GM21515 (cell line): ENCODE results near the gene TMEM135.
"Not testable (repeated sequence)": the region's sequence is repeated elsewhere in the genome, so short reads cannot be mapped to it uniquely, and the experiment has no call there.

Source experiments
- ATAC-seq: cut with Tn5 transposase; IDR thresholded peaks from one replicate; pipeline ENCODE4 v1.9.1; 2021; ENCODE audit not compliant: unreplicated experiment

The TMEM135 gene

GRCh38 chr11:87037450-87038234 lies at the start of gene TMEM135:
TSS of gene TMEM135 (plus strand) at chr11:87037934. CDS start at chr11:87038046, 112 bp downstream.
- peak; percentile 99 for ATAC-seq

DNA sequence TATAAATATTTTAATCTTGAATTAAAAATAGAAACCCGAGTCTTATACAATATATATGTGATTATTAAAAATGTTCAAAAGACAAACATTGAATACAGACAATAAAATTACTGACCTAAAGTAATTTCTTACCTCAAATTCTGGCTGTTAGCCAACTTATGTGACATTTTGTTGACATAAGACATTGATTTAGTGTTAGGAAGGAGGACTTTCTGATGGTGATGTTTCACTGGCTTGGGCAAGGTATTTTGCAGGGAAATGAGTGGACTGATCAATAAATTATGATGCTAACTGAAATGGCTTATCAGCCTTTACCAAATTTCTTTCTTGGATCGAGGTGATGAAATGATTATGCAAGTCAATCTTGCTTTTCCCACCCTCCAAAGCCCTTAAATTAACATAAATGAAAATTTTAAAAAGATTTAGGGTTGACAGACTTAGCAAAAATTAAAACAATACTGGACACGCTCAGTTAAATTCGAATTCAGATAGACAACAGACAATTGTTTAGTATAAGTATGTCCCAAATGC lies 49.3 kb upstream of the TMEM135 start:
- no peak for ATAC-seq

- ATAC-seq: no peak
Observed at GRCh38 chr11:86990031-86990430, 47.7 kb upstream of the TMEM135 start.

GRCh38 chr11:86990515-86990914 lies 47.2 kb upstream of the TMEM135 start:
- ATAC-seq: no peak

DNA sequence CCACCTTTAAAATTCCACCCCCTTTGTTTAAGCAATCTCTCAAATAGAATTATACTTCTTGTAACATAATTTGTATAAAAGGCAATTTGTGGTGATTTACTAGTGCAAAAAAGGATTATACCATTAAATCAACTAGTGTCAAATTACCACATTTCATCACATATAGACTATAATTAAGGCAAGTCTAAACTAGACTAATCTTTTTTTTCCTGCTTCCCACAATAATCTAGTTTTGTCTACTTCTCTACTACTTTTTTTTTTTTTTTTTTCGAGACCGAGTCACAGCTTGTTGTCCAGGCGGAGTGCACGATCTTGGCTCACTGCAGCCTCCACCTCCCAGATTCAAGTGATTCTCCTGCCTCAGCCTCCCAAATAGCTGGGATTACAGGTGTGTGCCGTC lies 46.4 kb upstream of the TMEM135 start:
- ATAC-seq: no peak

DNA sequence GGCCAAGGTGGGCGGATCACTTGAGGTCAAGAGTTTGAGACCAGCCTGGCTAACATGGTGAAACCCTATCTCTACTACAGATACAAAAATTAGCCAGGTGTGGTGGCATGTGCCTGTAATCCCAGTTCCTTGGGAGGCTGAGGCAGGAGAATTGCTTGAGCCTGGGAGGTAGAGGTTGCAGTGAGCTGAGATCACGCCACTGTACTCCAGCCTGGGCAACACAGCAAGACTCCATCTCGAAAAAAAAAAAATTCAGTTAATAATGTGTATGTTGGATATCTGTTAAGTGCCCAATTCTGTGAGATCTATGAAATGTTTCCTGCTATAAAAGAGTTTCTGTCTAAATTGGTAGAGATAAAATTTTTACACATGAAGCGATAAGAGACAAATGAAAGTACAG lies 45.4 kb upstream of the TMEM135 start:
- ATAC-seq: not testable (repeated sequence)

GRCh38 chr11:86993031-86993430 lies 44.7 kb upstream of the TMEM135 start:
- ATAC-seq: no peak

- no peak for ATAC-seq
Observed at GRCh38 chr11:86996953-86997570, 40.7 kb upstream of the TMEM135 start.

- ATAC-seq: no peak
Observed at GRCh38 chr11:86999388-86999787, 38.3 kb upstream of the TMEM135 start.

- no peak for ATAC-seq
Observed at GRCh38 chr11:86999859-87000753, 37.6 kb upstream of the TMEM135 start.

DNA sequence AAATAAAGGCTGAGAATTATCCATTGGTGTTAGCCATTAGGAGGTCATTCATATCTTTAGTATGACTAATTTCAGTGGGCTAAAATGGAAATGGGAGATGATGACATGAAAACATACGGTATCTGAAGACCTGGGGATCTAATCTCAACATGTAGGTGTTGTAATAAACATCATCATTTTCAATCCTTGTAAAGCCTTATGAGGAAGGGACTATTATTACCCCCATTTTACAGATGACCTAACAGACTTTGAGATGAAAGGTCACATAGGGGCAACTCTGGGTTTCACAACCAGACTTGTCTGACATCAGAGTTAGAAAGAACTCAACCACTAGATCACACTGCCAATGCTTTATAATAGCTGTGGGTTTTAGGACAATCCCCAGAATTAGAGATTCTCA lies 34.8 kb upstream of the TMEM135 start:
- ATAC-seq: no peak

GRCh38 chr11:87004281-87004680 lies 33.5 kb upstream of the TMEM135 start:
- not testable (repeated sequence) for ATAC-seq

DNA sequence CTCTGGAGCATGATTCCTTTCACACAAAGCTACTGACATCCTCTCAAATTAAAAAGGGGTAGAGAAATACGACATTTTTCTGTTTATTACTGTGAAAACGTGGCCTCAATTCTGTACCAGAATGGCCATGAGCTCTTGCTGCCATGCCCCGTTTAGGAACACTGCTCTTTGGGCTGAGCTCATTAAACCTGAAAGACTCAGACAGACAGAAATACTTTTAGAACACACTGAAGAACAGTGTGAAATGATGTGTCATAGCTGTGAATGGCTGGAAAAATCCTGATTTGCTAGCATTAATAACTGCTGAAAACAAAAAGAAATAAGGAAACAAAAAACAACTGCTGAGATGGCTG lies 32.2 kb upstream of the TMEM135 start:
- no peak for ATAC-seq

DNA sequence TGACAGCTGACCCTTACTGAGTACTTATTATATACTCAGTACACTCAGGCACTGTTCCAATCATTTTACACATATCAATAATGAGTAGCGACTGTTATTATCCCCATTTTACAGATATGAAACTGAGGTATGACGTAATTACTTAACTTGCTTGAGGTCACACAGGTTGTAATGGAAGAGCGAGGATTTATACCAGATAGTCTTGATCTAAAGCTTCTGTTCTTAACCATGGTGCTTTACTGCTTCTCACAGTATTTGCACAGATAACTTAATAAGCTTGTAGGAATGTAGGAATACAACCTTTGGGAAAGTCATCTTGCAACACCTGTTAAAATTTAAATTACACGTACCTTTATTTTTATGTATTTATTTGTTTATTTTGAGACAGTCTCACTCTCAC lies 31.7 kb upstream of the TMEM135 start:
- ATAC-seq: no peak

DNA sequence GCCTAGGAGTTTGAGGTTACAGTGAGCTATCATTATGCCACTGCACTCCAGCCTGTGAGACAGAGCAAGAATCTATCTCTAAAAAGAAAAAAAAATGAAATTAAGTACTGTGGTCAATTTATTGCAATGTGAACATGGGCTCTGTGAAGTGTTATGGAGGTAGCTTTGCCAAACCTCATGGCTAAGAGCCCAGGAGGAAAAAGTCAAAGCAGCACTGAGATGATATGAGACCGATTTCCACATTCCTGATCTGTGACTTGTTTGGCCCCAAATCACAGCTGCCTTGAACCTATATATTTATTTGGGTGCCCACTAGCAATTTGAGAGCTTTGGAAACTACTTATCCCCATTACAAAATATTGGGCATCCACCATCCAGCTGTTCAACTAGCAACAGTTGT lies 29.8 kb upstream of the TMEM135 start:
- no peak for ATAC-seq

DNA sequence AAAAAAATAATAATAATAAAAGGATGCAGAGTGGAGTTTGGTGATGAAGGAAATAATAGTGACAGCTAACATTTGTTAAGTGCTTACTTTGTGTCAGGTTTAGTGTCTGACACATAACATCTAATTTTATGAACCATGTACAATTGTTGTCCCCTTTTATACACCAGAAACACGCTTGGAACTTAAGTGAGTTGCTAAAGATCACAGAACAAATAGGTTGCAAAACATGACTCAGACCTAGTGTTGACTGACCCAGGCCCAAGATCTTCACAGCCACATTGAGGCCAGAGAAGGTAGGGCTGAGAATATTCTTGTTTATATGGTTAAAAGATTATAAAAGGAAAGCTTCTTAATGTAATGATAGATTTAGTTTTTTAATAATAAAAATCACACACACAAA lies 25.6 kb upstream of the TMEM135 start:
- ATAC-seq: no peak

DNA sequence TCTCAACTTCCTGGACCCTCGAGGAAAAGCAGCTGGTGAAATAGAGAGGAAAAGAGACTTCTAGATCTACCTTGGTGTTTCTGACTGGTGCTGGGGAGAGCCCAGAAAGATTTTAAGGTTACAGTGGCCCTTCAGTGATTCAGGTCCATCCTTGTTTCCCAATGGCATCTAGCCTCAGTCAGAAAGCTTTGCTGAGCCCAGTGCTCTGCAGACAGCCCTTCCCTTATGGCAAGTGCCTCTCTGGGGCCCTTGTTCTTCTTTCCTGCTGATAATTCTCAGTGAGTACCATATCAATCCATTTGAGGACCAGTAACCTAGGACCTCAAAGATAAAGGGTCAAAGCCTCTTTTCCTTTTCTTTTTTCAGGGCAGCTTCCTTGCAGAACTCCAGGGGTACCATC lies 25.1 kb upstream of the TMEM135 start:
- no peak for ATAC-seq

DNA sequence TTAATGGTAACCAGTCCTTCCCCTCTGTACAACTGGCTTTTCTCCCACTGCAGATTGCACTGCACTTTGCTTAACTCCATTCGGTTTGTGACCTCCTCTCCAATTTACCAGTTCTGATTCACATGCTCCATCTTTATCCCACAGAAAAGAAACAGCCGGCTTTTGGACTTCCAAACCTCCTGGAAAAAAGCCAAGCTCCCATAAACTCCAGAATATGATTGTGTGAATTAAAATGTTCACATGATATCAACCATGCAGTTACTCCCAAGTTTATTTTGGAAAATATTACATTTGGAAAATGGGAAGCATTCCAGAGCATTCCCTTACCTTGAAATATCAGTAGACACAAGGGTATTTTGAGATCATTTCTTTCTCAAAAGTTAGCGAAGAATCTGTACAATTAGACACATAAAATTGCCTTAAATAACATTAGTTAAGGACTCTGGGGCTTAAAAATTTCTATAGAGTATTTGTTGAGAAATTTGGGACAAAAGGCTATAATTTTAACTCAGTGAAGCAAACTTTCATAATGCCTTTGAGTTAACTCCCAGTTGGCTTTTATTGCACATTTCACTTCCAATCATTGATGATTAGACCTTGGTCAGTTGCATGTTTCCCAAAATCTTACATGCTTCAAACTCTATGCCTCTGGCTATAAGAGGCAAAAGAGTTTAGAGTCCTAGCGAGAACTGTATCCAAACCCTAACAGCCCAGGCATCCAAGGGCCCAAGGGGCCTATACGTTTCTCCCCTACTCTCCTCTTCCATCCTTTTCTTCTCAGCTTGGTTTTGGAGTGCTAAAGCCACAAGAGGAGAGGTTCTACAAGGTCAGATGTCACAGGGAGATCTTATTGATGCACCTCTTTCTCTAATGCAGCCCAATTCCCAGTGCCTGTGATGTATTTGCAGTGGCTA lies 23.6 kb upstream of the TMEM135 start:
- ATAC-seq: no peak

- no peak for ATAC-seq
Observed at GRCh38 chr11:87015645-87016044, 22.1 kb upstream of the TMEM135 start.

DNA sequence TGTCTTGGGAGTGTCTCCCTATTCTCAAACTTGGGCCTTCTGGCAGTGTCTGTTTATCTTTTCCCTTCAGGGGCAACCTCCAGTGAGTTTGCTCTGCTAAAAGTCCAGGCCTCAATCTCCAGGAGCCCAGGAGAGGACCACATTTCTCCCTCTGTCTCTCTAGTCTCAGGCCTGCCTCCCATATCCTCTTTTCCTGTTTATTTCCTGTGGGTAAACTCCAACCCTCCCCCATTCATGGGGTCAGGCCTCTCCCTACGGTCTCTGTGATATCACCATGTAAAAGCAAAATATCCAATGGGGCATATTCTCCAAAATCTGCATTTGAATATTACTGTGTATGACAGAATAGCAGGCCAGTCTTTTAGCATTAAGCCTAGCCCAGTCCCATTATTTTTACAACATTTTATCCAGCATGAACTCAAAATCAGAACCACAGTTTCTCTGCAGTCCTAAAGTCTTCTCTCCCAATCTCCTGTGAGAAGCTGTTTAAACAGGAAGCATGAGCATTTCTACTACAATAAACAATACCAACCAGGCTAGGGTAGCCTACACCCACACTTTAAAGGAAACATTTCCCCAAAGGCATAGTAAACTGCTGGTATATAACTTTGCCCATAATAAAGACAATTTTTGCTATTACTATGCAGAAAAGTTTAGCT lies 18.0 kb upstream of the TMEM135 start:
- ATAC-seq: no peak
